HCT116 (cell line): Measurements from ENCODE around the gene BOC. TPM values are rescaled to one million over a fixed set of nuclear protein-coding genes. Genes with fewer than 3 reads are reported as not detected.

Experiments
- ATAC-seq: fragments of 200-7000 bp; cut with Tn5 transposase; 2 replicates; pipeline ENCODE4 v1.9.1; 2020; ENCODE audit warnings: mild to moderate bottlenecking, moderate library complexity
- BruUV-seq: library from RNA; stranded (reverse); fragments of 400-500 nt; replicated peaks from 2 replicates; lab custom pipeline; 2021; lab: Mats Ljungman, UMichigan
- CTCF ChIA-PET: fragments of 300-600 bp; sonication (Branson Sonifier 250); formaldehyde crosslinking; loops from one replicate; lab custom pipeline; 2021; ENCODE audit warnings: antibody characterized with exemption; lab: Charles Lee
- POLR2A ChIA-PET: fragments of 300-600, 350-600 bp; sonication (Branson Sonifier 250); formaldehyde crosslinking; loops from one replicate; lab custom pipeline; 2021; ENCODE audit warnings: antibody characterized with exemption; lab: Charles Lee
- RAD21 ChIA-PET, 2 experiments: fragments of 300-600 bp; sonication (Branson Sonifier 250); formaldehyde crosslinking; loops; one replicate each; lab custom pipeline; 2023; ENCODE audit warnings: low total read pairs in 2 of 2; ENCODE audit not compliant: uncharacterized antibody in 2 of 2, unreplicated experiment in 2 of 2, low non-redundant PET in 1 of 2; lab: Charles Lee
- DNase-seq: peaks from one replicate; pipeline ENCODE4 v3.0.0-alpha.2; 2010; ENCODE audit warnings: low read depth, low spot score
- H2AFZ ChIP-seq: fragments of 200-600 bp; shearing (Covaris generic), sonication (generic); 2 replicates; pipeline ENCODE4 v1.6.1; 2017; ENCODE audit warnings: low read depth, mixed run types, mixed read lengths, antibody characterized with exemption, low read length; ENCODE audit not compliant: poor library complexity, severe bottlenecking
- H3K27ac ChIP-seq: 2 replicates; pipeline ENCODE4 v1.5.1; 2012; ENCODE audit warnings: low read depth, low read length
- H3K27me3 ChIP-seq: fragments of 200-600 bp; sonication (generic); 2 replicates; pipeline ENCODE4 v1.6.1; 2016; ENCODE audit warnings: mixed run types, low read length, mixed read lengths; ENCODE audit not compliant: insufficient read depth
- H3K36me3 ChIP-seq, 2 experiments: fragments of 200-500 bp in 1 of 2; fragments of 200-600 bp in 1 of 2; sonication (Bioruptor generic) in 1 of 2; sonication (generic) in 1 of 2; 2 replicates each; pipeline versions ENCODE4 v1.5.1 to v1.6.1; 2014 to 2016; ENCODE audit warnings: low read length in 2 of 2, inconsistent platforms in 1 of 2, mixed read lengths in 1 of 2, mixed run types in 1 of 2; ENCODE audit not compliant: insufficient read depth in 2 of 2, control insufficient read depth in 1 of 2
- H3K4me1 ChIP-seq, 2 experiments: fragments of 200-600 bp in 1 of 2; sonication (generic) in 1 of 2; 2 replicates each; pipeline versions ENCODE4 v1.5.1 to v1.6.1; 2012 to 2017; ENCODE audit warnings: low read length in 2 of 2, inconsistent platforms in 1 of 2, mild to moderate bottlenecking in 1 of 2, mixed read lengths in 1 of 2, mixed run types in 1 of 2, moderate library complexity in 1 of 2; ENCODE audit not compliant: insufficient read depth in 2 of 2, control insufficient read depth in 1 of 2
- H3K4me2 ChIP-seq: fragments of 200-600 bp; sonication (generic); 2 replicates; pipeline ENCODE4 v1.6.1; 2017; ENCODE audit warnings: mixed run types, low read length, mixed read lengths
- H3K4me3 ChIP-seq, 2 experiments: fragments of 200-600 bp in 1 of 2; sonication (generic) in 1 of 2; replicated peaks in 1 of 2; 2 replicates each; pipeline ENCODE4 v1.5.1; 2011 to 2016; ENCODE audit warnings: low read length in 2 of 2, control low read depth in 1 of 2, low read depth in 1 of 2, mild to moderate bottlenecking in 1 of 2, mixed read lengths in 1 of 2, mixed run types in 1 of 2
- H3K79me2 ChIP-seq: fragments of 200-600 bp; sonication (generic); 2 replicates; pipeline ENCODE4 v1.6.1; 2017; ENCODE audit warnings: mild to moderate bottlenecking, mixed run types, low read length, moderate library complexity, mixed read lengths; ENCODE audit not compliant: insufficient read depth
- H3K9ac ChIP-seq: fragments of 200-600 bp; sonication (generic); 2 replicates; pipeline ENCODE4 v1.6.1; 2016; ENCODE audit warnings: low read length, mixed read lengths
- H3K9me2 ChIP-seq: fragments of 200-600 bp; sonication (generic), shearing (Covaris generic); 2 replicates; pipeline ENCODE4 v1.6.1; 2017; ENCODE audit warnings: mixed run types, mild to moderate bottlenecking, moderate library complexity; ENCODE audit not compliant: insufficient read depth
- H3K9me3 ChIP-seq, 2 experiments: fragments of 200-500 bp in 1 of 2; fragments of 200-600 bp in 1 of 2; sonication (Bioruptor generic) in 1 of 2; sonication (generic) in 1 of 2; 2 replicates each; pipeline ENCODE4 v1.6.1; 2014 to 2017; ENCODE audit warnings: low read length in 2 of 2, mixed read lengths in 2 of 2, inconsistent platforms in 1 of 2, low read depth in 1 of 2, mild to moderate bottlenecking in 1 of 2, mixed run types in 1 of 2, moderate library complexity in 1 of 2; ENCODE audit not compliant: control insufficient read depth in 1 of 2, insufficient read depth in 1 of 2
- H4K20me1 ChIP-seq: fragments of 200-600 bp; sonication (generic), shearing (Covaris generic); 2 replicates; pipeline ENCODE4 v1.6.1; 2017; ENCODE audit warnings: mixed run types, mild to moderate bottlenecking, moderate library complexity; ENCODE audit not compliant: insufficient read depth
- ATF3 ChIP-seq: IDR thresholded peaks from 2 replicates; pipeline ENCODE4 v1.6.1; 2012
- CEBPB ChIP-seq: IDR thresholded peaks from 2 replicates; pipeline ENCODE4 v1.6.1; 2012; ENCODE audit warnings: low read depth
- CTCF ChIP-seq, 3 experiments: fragments of 200-600 bp in 1 of 3; sonication (generic) in 1 of 3; IDR thresholded peaks in 2 of 3; conservative IDR thresholded peaks in 1 of 3; 2 replicates each; pipeline ENCODE4 v1.5.1; 2012 to 2017; ENCODE audit warnings: low read depth in 2 of 3, low read length in 2 of 3, antibody characterized with exemption in 1 of 3, borderline replicate concordance in 1 of 3, control low read depth in 1 of 3, mild to moderate bottlenecking in 1 of 3, mixed read lengths in 1 of 3, mixed run types in 1 of 3, moderate library complexity in 1 of 3; ENCODE audit not compliant: insufficient read depth in 1 of 3
- EGR1 ChIP-seq: IDR thresholded peaks from 2 replicates; pipeline ENCODE4 v1.6.1; 2012; ENCODE audit warnings: low read depth
- EZH2 ChIP-seq: fragments of 200-600 bp; sonication (generic); IDR thresholded peaks from 2 replicates; pipeline ENCODE4 v1.6.1; 2017; ENCODE audit warnings: antibody characterized with exemption, mixed run types
- EZH2phosphoT487 ChIP-seq: fragments of 200-600 bp; IDR thresholded peaks from 2 replicates; pipeline ENCODE4 v1.6.1; 2018; ENCODE audit warnings: antibody characterized with exemption, borderline replicate concordance
- JUND ChIP-seq: IDR thresholded peaks from 2 replicates; pipeline ENCODE4 v1.6.1; 2012
- RAD21 ChIP-seq: IDR thresholded peaks from 2 replicates; pipeline ENCODE4 v1.6.1; 2012; ENCODE audit warnings: low read depth, mild to moderate bottlenecking
- SRF ChIP-seq: IDR thresholded peaks from 2 replicates; pipeline ENCODE4 v1.6.1; 2012; ENCODE audit warnings: low read depth
- TCF7L2 ChIP-seq: IDR thresholded peaks from 2 replicates; pipeline ENCODE4 v1.7.0; 2011; ENCODE audit warnings: borderline replicate concordance, inconsistent platforms; ENCODE audit not compliant: insufficient read depth, insufficient read length; ENCODE audit errors: extremely low read depth
- YY1 ChIP-seq: IDR thresholded peaks from 2 replicates; pipeline ENCODE4 v1.6.1; 2011; ENCODE audit warnings: low read length, low read depth, moderate library complexity, mild to moderate bottlenecking; ENCODE audit not compliant: insufficient replicate concordance; ENCODE audit errors: extremely low read depth
- ZBTB33 ChIP-seq: IDR thresholded peaks from 2 replicates; pipeline ENCODE4 v1.6.1; 2011; ENCODE audit warnings: mild to moderate bottlenecking, low read length, moderate library complexity; ENCODE audit not compliant: insufficient replicate concordance; ENCODE audit errors: extremely low read depth
- ZFX ChIP-seq: fragments of 450-650 bp; IDR thresholded peaks from 2 replicates; pipeline ENCODE4 v1.6.1; 2017
- ZNF274 ChIP-seq: fragments of 200-500 bp; sonication (Bioruptor generic); IDR thresholded peaks from 2 replicates; pipeline ENCODE4 v1.6.1; 2014; ENCODE audit warnings: mild to moderate bottlenecking, low read depth, low read length, inconsistent platforms
- intact Hi-C: fragments of 100-400 bp; cut with micrococcal nuclease; formaldehyde crosslinking; loops from 2 replicates; pipeline ENCODE4 v1.10.0; 2022
- total RNA-seq: library from RNA; stranded (reverse); gene quantifications from one replicate; pipeline ENCODE4 v1.2.1, GENCODE V29; 2021; ENCODE audit not compliant: unreplicated experiment
- TF ChIP-seq, protein P1 (sequence below): IDR thresholded peaks from 2 replicates; pipeline ENCODE4 v1.6.1; 2012

The BOC gene
- total RNA-seq, 1 experiment from 2014 or later = 3.3 TPM

- Histone ChIP-seq H3K79me2 (no peaks in the 10 kb centered on the region), H3K9me2 (no peaks in the 10 kb centered on the region), H3K27me3 (no peaks in the 10 kb centered on the region; the same call in 1 of the 2 replicates), H4K20me1 (no peaks in the 10 kb centered on the region), H3K36me3 (no peaks in the 10 kb centered on the region), H3K9me3 (no peaks in the 10 kb centered on the region)
- CTCF ChIA-PET = no interaction called here
- ATAC-seq (no peak), DNase-seq (no peak)
- RAD21 ChIA-PET = no interaction called here
- TF ChIP-seq JUND = no peak
- no peak for TF ChIP-seq EGR1
- TF ChIP-seq, all 23 proteins: peak for 0
- no peak overlapping the region for H3K9ac ChIP-seq
- H3K4me2 ChIP-seq = no peak overlapping the region
- no peak overlapping the region for H3K27ac ChIP-seq
- intact Hi-C loops = no loop called here
- BruUV-seq = no TSS peak
- H3K4me3 ChIP-seq = no peak overlapping the region
- peaks cover 10% of the 10 kb centered on the region in 2 experiments; a peak in 2 of 4 replicates for H3K4me1 ChIP-seq
- POLR2A ChIA-PET = no interaction called here
- H2AFZ ChIP-seq = no peak overlapping the region
These were observed 61.0 kb downstream of the BOC start for GRCh38 chr3:113272385-113272779.

GRCh38 chr3:113273011-113273410 is 61.7 kb downstream of the BOC start:
- ATAC-seq (no peak), DNase-seq (no peak)
- H3K27ac ChIP-seq = no peak overlapping the region
- RAD21 ChIA-PET = no interaction called here
- no peaks in the 10 kb centered on the region for H3K79me2 ChIP-seq
- POLR2A ChIA-PET = no interaction called here
- H3K9me3 ChIP-seq = no peaks in the 10 kb centered on the region
- no peak overlapping the region for H3K4me3 ChIP-seq
- CTCF ChIA-PET = no interaction called here
- H3K36me3 ChIP-seq = no peaks in the 10 kb centered on the region
- no TSS peak for BruUV-seq
- H3K4me2 ChIP-seq = no peak overlapping the region
- H2AFZ ChIP-seq = no peak overlapping the region
- intact Hi-C loops = no loop called here
- peaks cover 10% of the 10 kb centered on the region in 2 experiments; a peak in 2 of 4 replicates for H3K4me1 ChIP-seq
- no peaks in the 10 kb centered on the region for H3K9me2 ChIP-seq
- H4K20me1 ChIP-seq = no peaks in the 10 kb centered on the region
- H3K9ac ChIP-seq = no peak overlapping the region
- no peaks in the 10 kb centered on the region; the same call in 1 of the 2 replicates for H3K27me3 ChIP-seq
- TF ChIP-seq ZBTB33 = no peak
- TF ChIP-seq, protein P1, sequence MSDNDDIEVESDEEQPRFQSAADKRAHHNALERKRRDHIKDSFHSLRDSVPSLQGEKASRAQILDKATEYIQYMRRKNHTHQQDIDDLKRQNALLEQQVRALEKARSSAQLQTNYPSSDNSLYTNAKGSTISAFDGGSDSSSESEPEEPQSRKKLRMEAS = no peak
- no peak for TF ChIP-seq RAD21
- no peak for TF ChIP-seq TCF7L2
- no peak for TF ChIP-seq YY1
- no peak for TF ChIP-seq SRF
- no peak for TF ChIP-seq EZH2phosphoT487
- no peak for TF ChIP-seq CEBPB
- no peak for TF ChIP-seq ZNF274
- TF ChIP-seq EZH2 = no peak
- TF ChIP-seq ZFX = no peak
- TF ChIP-seq JUND = no peak
- TF ChIP-seq CTCF (IDR thresholded peaks at IDR 0.05 in 2 of 3, conservative IDR thresholded peaks at IDR 0.05 in 1 of 3; ENCODE audit: borderline replicate concordance in 1 of 3, insufficient read depth in 1 of 3, low read depth in 2 of 3, low read length in 2 of 3) = no peak
- no peak for TF ChIP-seq ATF3
